ENCODE data around the gene KIAA0586.
"Not testable (repeated sequence)": the region's sequence is repeated elsewhere in the genome, so short reads cannot be mapped to it uniquely, and the experiment has no call there.

Gene KIAA0586

GRCh38 chr14:58553959-58554358 is 126.4 kb downstream of the KIAA0586 start:
- FAIRE-seq, result no peak

GRCh38 chr14:58555647-58556046 is 128.1 kb downstream of the KIAA0586 start:
- no peak for FAIRE-seq

- FAIRE-seq, result no peak
These were observed 129.7 kb downstream of the KIAA0586 start for GRCh38 chr14:58557242-58557641.

- no peak for FAIRE-seq
These were observed 132.7 kb downstream of the KIAA0586 start for GRCh38 chr14:58560208-58560607.

GRCh38 chr14:58562141-58562540 is 134.6 kb downstream of the KIAA0586 start:
- FAIRE-seq, result no peak

GRCh38 chr14:58563978-58564377 is 136.5 kb downstream of the KIAA0586 start:
- no peak for FAIRE-seq

GRCh38 chr14:58565832-58566231 is 138.3 kb downstream of the KIAA0586 start:
- no peak for FAIRE-seq

- FAIRE-seq, result no peak
These were observed 139.5 kb downstream of the KIAA0586 start for GRCh38 chr14:58566979-58567378.

- no peak for FAIRE-seq
These were observed 140.8 kb downstream of the KIAA0586 start for GRCh38 chr14:58568322-58568721.

GRCh38 chr14:58571256-58571655 is 143.7 kb downstream of the KIAA0586 start:
- no peak for FAIRE-seq

GRCh38 chr14:58571769-58572472 is 144.4 kb downstream of the KIAA0586 start:
- no peak for FAIRE-seq

- FAIRE-seq, result no peak
These were observed 144.9 kb downstream of the KIAA0586 start for GRCh38 chr14:58572473-58572853.

- no peak for FAIRE-seq
These were observed 145.3 kb downstream of the KIAA0586 start for GRCh38 chr14:58572863-58573262.

- no peak for FAIRE-seq
These were observed 147.1 kb downstream of the KIAA0586 start for GRCh38 chr14:58574623-58575022.

GRCh38 chr14:58575956-58576355 is 148.4 kb downstream of the KIAA0586 start:
- no peak for FAIRE-seq

GRCh38 chr14:58580035-58580434 is 152.5 kb downstream of the KIAA0586 start:
- not testable (repeated sequence) for FAIRE-seq

GRCh38 chr14:58581389-58581788 is 153.9 kb downstream of the KIAA0586 start:
- not testable (repeated sequence) for FAIRE-seq

- FAIRE-seq, result no peak
These were observed 156.9 kb downstream of the KIAA0586 start for GRCh38 chr14:58584383-58584782.

GRCh38 chr14:58587271-58587670 is 159.8 kb downstream of the KIAA0586 start:
- FAIRE-seq, result no peak

GRCh38 chr14:58588321-58588720 is 160.8 kb downstream of the KIAA0586 start:
- not testable (repeated sequence) for FAIRE-seq

GRCh38 chr14:58593977-58594376 is 166.5 kb downstream of the KIAA0586 start:
- FAIRE-seq, result no peak

GRCh38 chr14:58597041-58597440 is 169.5 kb downstream of the KIAA0586 start:
- FAIRE-seq, result no peak

GRCh38 chr14:58598028-58598803 is 170.7 kb downstream of the KIAA0586 start:
- no peak for FAIRE-seq

- no peak for FAIRE-seq
These were observed 171.4 kb downstream of the KIAA0586 start for GRCh38 chr14:58598804-58599525.

Measured in islet of Langerhans (tissue), 1 donor.